B cell (primary cell): ENCODE data around the gene DOK5.

Experiments used
- EZH2 ChIP-seq: IDR thresholded peaks from 2 replicates; pipeline ENCODE4 v1.6.1; 2012; ENCODE audit warnings: borderline replicate concordance, low read depth, mild to moderate bottlenecking, moderate library complexity, low read length; ENCODE audit not compliant: insufficient read depth, poor library complexity, severe bottlenecking
- TF ChIP-seq, protein P1 (sequence below): fragments of 200-600 bp; IDR thresholded peaks from one replicate; pipeline ENCODE4 v1.8.0; 2022; ENCODE audit warnings: antibody characterized with exemption, mild to moderate bottlenecking

DNA sequence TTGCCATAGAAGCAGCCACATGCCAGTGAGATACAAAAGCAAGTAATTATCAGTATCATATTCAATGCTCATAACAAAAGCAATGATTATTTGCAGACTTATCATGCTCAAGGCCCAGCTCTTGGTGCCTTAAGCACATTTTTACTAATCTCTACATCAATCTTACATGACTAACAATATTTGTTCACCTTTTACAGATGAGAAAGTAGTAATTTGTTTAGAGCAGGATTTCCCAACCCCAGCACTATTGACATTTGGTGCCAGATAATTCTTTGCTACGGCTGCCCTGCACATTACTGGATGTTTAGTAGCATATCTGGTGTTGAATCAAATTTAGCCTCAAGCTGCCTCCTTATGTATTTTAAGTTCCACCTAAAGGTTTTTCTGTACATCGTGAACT is 19.0 kb upstream of the DOK5 start:
- TF ChIP-seq, protein P1, sequence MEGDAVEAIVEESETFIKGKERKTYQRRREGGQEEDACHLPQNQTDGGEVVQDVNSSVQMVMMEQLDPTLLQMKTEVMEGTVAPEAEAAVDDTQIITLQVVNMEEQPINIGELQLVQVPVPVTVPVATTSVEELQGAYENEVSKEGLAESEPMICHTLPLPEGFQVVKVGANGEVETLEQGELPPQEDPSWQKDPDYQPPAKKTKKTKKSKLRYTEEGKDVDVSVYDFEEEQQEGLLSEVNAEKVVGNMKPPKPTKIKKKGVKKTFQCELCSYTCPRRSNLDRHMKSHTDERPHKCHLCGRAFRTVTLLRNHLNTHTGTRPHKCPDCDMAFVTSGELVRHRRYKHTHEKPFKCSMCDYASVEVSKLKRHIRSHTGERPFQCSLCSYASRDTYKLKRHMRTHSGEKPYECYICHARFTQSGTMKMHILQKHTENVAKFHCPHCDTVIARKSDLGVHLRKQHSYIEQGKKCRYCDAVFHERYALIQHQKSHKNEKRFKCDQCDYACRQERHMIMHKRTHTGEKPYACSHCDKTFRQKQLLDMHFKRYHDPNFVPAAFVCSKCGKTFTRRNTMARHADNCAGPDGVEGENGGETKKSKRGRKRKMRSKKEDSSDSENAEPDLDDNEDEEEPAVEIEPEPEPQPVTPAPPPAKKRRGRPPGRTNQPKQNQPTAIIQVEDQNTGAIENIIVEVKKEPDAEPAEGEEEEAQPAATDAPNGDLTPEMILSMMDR, result no peak
- TF ChIP-seq EZH2, result no peak
